LNCAP (cell line): ENCODE data around the gene ZNF609.

ENCODE experiments used
- CTCF ChIP-seq: fragments of 450-650 bp; IDR thresholded peaks from 2 replicates; pipeline ENCODE4 v1.5.1; 2017; ENCODE audit warnings: mild to moderate bottlenecking

The ZNF609 gene

GRCh38 chr15:64566629-64567427 lies 106.5 kb downstream of the ZNF609 start:
- TF ChIP-seq CTCF, result no peak

GRCh38 chr15:64568765-64569164 lies 108.4 kb downstream of the ZNF609 start:
- no peak for TF ChIP-seq CTCF

GRCh38 chr15:64571857-64572291 lies 111.5 kb downstream of the ZNF609 start:
- no peak for TF ChIP-seq CTCF

GRCh38 chr15:64572856-64573255 lies 112.5 kb downstream of the ZNF609 start:
- no peak for TF ChIP-seq CTCF

- TF ChIP-seq CTCF, result no peak
Observed at GRCh38 chr15:64574301-64575017, 114.1 kb downstream of the ZNF609 start.

DNA sequence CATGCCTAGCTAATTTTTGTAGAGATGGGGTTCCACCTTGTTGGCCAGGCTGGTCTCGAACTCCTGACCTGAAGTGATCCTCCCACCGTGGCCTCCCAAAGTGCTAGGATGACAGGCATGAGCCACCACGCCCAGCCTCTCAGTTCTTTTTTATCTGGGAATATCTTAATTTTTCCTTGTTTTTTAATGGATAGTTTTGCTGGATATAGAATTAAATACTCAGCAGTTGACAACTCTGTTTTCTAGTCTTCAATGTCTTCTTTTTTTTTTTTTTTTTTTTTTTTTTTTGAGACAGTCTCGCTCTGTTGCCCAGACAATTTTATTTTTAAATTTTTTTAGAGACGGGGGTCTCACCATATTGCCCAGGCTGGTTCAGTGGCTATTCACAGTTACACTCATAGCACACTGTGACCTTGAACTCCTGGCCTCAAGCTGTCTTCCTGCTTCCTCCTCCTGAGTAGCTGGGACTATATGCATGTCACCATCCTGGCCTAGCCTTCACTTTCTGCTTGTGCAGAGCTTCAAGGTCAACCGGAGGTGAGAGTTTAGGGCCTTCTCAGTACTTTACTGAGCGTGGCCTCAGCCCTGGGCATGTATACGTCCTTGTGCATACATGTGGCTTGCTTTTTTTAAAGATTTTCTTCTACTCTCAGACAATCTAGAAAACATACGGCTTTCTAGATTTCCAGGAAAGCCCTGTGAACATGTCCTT lies 120.5 kb downstream of the ZNF609 start:
- TF ChIP-seq CTCF, result no peak

- no peak for TF ChIP-seq CTCF
Observed at GRCh38 chr15:64581408-64581761, 121.0 kb downstream of the ZNF609 start.
